ENCODE measurements around the gene ENTR1.

The ENTR1 gene

DNA sequence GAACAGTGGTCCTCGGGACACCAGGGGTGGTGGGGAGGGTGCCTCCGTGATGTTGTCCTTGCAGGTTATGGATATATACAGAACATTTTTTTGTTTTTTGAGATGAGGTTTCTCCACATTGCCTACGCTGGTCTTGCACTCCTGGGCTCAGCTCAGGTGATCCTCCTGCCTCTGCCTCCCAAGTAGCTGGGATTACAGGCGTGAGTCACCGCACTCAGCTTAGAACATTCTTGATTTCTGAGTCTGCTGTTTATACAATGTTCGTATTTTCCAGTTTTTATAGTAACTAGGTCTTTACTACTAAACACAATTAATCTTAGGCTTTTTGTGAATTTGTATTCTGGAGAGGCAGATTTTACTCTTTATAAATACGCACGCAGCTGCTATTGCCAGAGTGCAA, 6.0 kb upstream of the ENTR1 start:
- no peak overlapping the region for H3K27ac ChIP-seq (ENCODE audit: low read length, poor library complexity, severe bottlenecking)
- DNase-seq = no peak
- peaks cover 42% of the 10 kb centered on the region for H3K79me1 ChIP-seq (replicated peaks; ENCODE audit: low read length, poor library complexity, severe bottlenecking)
- no peak overlapping the region for H3K14ac ChIP-seq (ENCODE audit: low read length in 2 of 2)
- no peak overlapping the region for H3K4me3 ChIP-seq (ENCODE audit: insufficient read depth in 1 of 2, low read depth in 1 of 2, low read length in 2 of 2)
- no peak overlapping the region for H3K23ac ChIP-seq (ENCODE audit: low read length in 2 of 2)
- no peak overlapping the region for H3K4me2 ChIP-seq (ENCODE audit: low read length, poor library complexity, severe bottlenecking)
- no peak overlapping the region for H2AFZ ChIP-seq (ENCODE audit: low read depth, low read length)
- no peak overlapping the region for H3K18ac ChIP-seq (ENCODE audit: low read depth in 1 of 2, low read length in 2 of 2)
- H2BK5ac ChIP-seq (ENCODE audit: low read depth, low read length, poor library complexity, severe bottlenecking) = no peak overlapping the region
- peaks cover 80 to 92% of the 10 kb centered on the region in 2 experiments for H3K36me3 ChIP-seq (ENCODE audit: control insufficient read depth in 1 of 2, insufficient read depth in 2 of 2, low read depth in 1 of 2, low read length in 2 of 2)
- no peak overlapping the region for H4K8ac ChIP-seq (ENCODE audit: low read length)
- H4K91ac ChIP-seq (ENCODE audit: low read length) = no peak overlapping the region
- no peak overlapping the region for H3K4ac ChIP-seq (ENCODE audit: low read depth in 1 of 2, low read length in 2 of 2)
- H2BK15ac ChIP-seq (ENCODE audit: low read depth, poor library complexity, severe bottlenecking) = no peak overlapping the region
- WGBS = 96% methylated on average over 7 of the region's 8 CpGs
- H3K9me3 ChIP-seq (ENCODE audit: control insufficient read depth, low read length) = no peaks in the 10 kb centered on the region
- no peak overlapping the region for H2AK5ac ChIP-seq (ENCODE audit: low read length, severe bottlenecking)
- H3K4me1 ChIP-seq (ENCODE audit: control insufficient read depth, insufficient read depth, low read depth, low read length) = peaks cover 6% of the 10 kb centered on the region
- no peak overlapping the region for H2BK12ac ChIP-seq (ENCODE audit: low read length in 2 of 2)
- no peak overlapping the region for H3K9ac ChIP-seq (ENCODE audit: low read length)
- H3K27me3 ChIP-seq (ENCODE audit: control insufficient read depth in 1 of 2, insufficient read depth in 1 of 2, low read length in 2 of 2) = no peaks in the 10 kb centered on the region
- H2BK120ac ChIP-seq (ENCODE audit: low read depth, low read length) = no peak overlapping the region

- Histone ChIP-seq H3K4ac (ENCODE audit: low read depth in 1 of 2, low read length in 2 of 2) (no peak overlapping the region), H3K9ac (ENCODE audit: low read length) (peak overlapping the region; percentile 17), H3K23ac (ENCODE audit: low read length in 2 of 2) (no peak overlapping the region), H2BK12ac (ENCODE audit: low read length in 2 of 2) (no peak overlapping the region), H2BK15ac (ENCODE audit: low read depth, poor library complexity, severe bottlenecking) (no peak overlapping the region), H3K18ac (ENCODE audit: low read depth in 1 of 2, low read length in 2 of 2) (no peak overlapping the region), H3K4me2 (ENCODE audit: low read length, poor library complexity, severe bottlenecking) (no peak overlapping the region), H2BK120ac (ENCODE audit: low read depth, low read length) (no peak overlapping the region), H3K14ac (ENCODE audit: low read length in 2 of 2) (no peak overlapping the region), H4K91ac (ENCODE audit: low read length) (no peak overlapping the region), H2AFZ (ENCODE audit: low read depth, low read length) (no peak overlapping the region), H4K8ac (ENCODE audit: low read length) (no peak overlapping the region), H3K9me3 (ENCODE audit: control insufficient read depth, low read length) (no peaks in the 10 kb centered on the region), H3K4me1 (ENCODE audit: control insufficient read depth, insufficient read depth, low read depth, low read length) (peaks cover 20% of the 10 kb centered on the region), H3K4me3 (ENCODE audit: insufficient read depth in 1 of 2, low read depth in 1 of 2, low read length in 2 of 2) (no peak overlapping the region), H2AK5ac (ENCODE audit: low read length, severe bottlenecking) (no peak overlapping the region), H3K27ac (ENCODE audit: low read length, poor library complexity, severe bottlenecking) (no peak overlapping the region), H3K27me3 (ENCODE audit: control insufficient read depth in 1 of 2, insufficient read depth in 1 of 2, low read length in 2 of 2) (no peaks in the 10 kb centered on the region), H2BK5ac (ENCODE audit: low read depth, low read length, poor library complexity, severe bottlenecking) (no peak overlapping the region), H3K36me3 (ENCODE audit: control insufficient read depth in 1 of 2, insufficient read depth in 2 of 2, low read depth in 1 of 2, low read length in 2 of 2) (peaks cover 52 to 61% of the 10 kb centered on the region in 2 experiments), H3K79me1 (replicated peaks; ENCODE audit: low read length, poor library complexity, severe bottlenecking) (peaks cover 39% of the 10 kb centered on the region)
- DNase-seq = no peak
- WGBS = 94% methylated on average over 9 of the region's 9 CpGs
Measured at GRCh38 chr9:136412962-136413361, 2.5 kb upstream of the ENTR1 start.

GRCh38 chr9:136411378-136411777, 964 bp upstream of the ENTR1 start:
- no peak overlapping the region for H3K27ac ChIP-seq (ENCODE audit: low read length, poor library complexity, severe bottlenecking)

GRCh38 chr9:136409557-136410455, 608 bp downstream of the ENTR1 start:
- Histone ChIP-seq H3K4me2 (ENCODE audit: low read length, poor library complexity, severe bottlenecking) (peak overlapping the region; percentile 96), H3K14ac (ENCODE audit: low read length in 2 of 2) (peak overlapping the region in 1 of 2 experiments; percentile 93), H2BK12ac (ENCODE audit: low read length in 2 of 2) (peak overlapping the region in 1 of 2 experiments; percentile 38), H3K27me3 (ENCODE audit: control insufficient read depth in 1 of 2, insufficient read depth in 1 of 2, low read length in 2 of 2) (no peaks in the 10 kb centered on the region), H3K4me1 (ENCODE audit: control insufficient read depth, insufficient read depth, low read depth, low read length) (peaks cover 20% of the 10 kb centered on the region), H3K4ac (ENCODE audit: low read depth in 1 of 2, low read length in 2 of 2) (peak overlapping the region; percentile 73 to 90), H4K91ac (ENCODE audit: low read length) (peak overlapping the region; percentile 87), H4K8ac (ENCODE audit: low read length) (peak overlapping the region; percentile 27), H3K4me3 (ENCODE audit: insufficient read depth in 1 of 2, low read depth in 1 of 2, low read length in 2 of 2) (peak overlapping the region; percentile 78 to 88), H3K9ac (ENCODE audit: low read length) (peak overlapping the region; percentile 92), H3K27ac (ENCODE audit: low read length, poor library complexity, severe bottlenecking) (no peak overlapping the region), H3K18ac (ENCODE audit: low read depth in 1 of 2, low read length in 2 of 2) (peak overlapping the region; percentile 73 to 94), H2AFZ (ENCODE audit: low read depth, low read length) (peak overlapping the region; percentile 56), H2AK5ac (ENCODE audit: low read length, severe bottlenecking) (no peak overlapping the region), H2BK15ac (ENCODE audit: low read depth, poor library complexity, severe bottlenecking) (peak overlapping the region; percentile 15), H2BK5ac (ENCODE audit: low read depth, low read length, poor library complexity, severe bottlenecking) (no peak overlapping the region), H3K23ac (ENCODE audit: low read length in 2 of 2) (peak overlapping the region in 1 of 2 experiments; percentile 91), H2BK120ac (ENCODE audit: low read depth, low read length) (peak overlapping the region; percentile 39), H3K36me3 (ENCODE audit: control insufficient read depth in 1 of 2, insufficient read depth in 2 of 2, low read depth in 1 of 2, low read length in 2 of 2) (peaks cover 42 to 57% of the 10 kb centered on the region in 2 experiments), H3K9me3 (ENCODE audit: control insufficient read depth, low read length) (no peaks in the 10 kb centered on the region), H3K79me1 (replicated peaks; ENCODE audit: low read length, poor library complexity, severe bottlenecking) (peaks cover 37% of the 10 kb centered on the region)
- DNase-seq = peak; percentile 65
- WGBS = 22% methylated on average over 45 of the region's 71 CpGs

More at GRCh38 chr9:136411378-136411777, 964 bp upstream of the ENTR1 start:
- Histone ChIP-seq H3K4me2 (ENCODE audit: low read length, poor library complexity, severe bottlenecking) (peak overlapping the region; percentile 75), H3K14ac (ENCODE audit: low read length in 2 of 2) (no peak overlapping the region), H3K18ac (ENCODE audit: low read depth in 1 of 2, low read length in 2 of 2) (no peak overlapping the region), H3K27me3 (ENCODE audit: control insufficient read depth in 1 of 2, insufficient read depth in 1 of 2, low read length in 2 of 2) (no peaks in the 10 kb centered on the region), H3K9ac (ENCODE audit: low read length) (peak overlapping the region; percentile 99), H4K8ac (ENCODE audit: low read length) (no peak overlapping the region), H2AK5ac (ENCODE audit: low read length, severe bottlenecking) (no peak overlapping the region), H2BK120ac (ENCODE audit: low read depth, low read length) (no peak overlapping the region), H3K79me1 (replicated peaks; ENCODE audit: low read length, poor library complexity, severe bottlenecking) (peaks cover 38% of the 10 kb centered on the region), H4K91ac (ENCODE audit: low read length) (no peak overlapping the region), H2AFZ (ENCODE audit: low read depth, low read length) (no peak overlapping the region), H3K23ac (ENCODE audit: low read length in 2 of 2) (no peak overlapping the region), H3K4me1 (ENCODE audit: control insufficient read depth, insufficient read depth, low read depth, low read length) (peaks cover 20% of the 10 kb centered on the region), H3K4ac (ENCODE audit: low read depth in 1 of 2, low read length in 2 of 2) (no peak overlapping the region), H2BK12ac (ENCODE audit: low read length in 2 of 2) (no peak overlapping the region), H3K9me3 (ENCODE audit: control insufficient read depth, low read length) (no peaks in the 10 kb centered on the region), H3K4me3 (ENCODE audit: insufficient read depth in 1 of 2, low read depth in 1 of 2, low read length in 2 of 2) (peak overlapping the region; percentile 78 to 97), H2BK5ac (ENCODE audit: low read depth, low read length, poor library complexity, severe bottlenecking) (no peak overlapping the region), H2BK15ac (ENCODE audit: low read depth, poor library complexity, severe bottlenecking) (no peak overlapping the region), H3K36me3 (ENCODE audit: control insufficient read depth in 1 of 2, insufficient read depth in 2 of 2, low read depth in 1 of 2, low read length in 2 of 2) (peaks cover 47 to 60% of the 10 kb centered on the region in 2 experiments)
- no peak for DNase-seq
- WGBS = 73% methylated on average over 4 of the region's 4 CpGs
